Subcutaneous abdominal adipose tissue (tissue), 5 donors: ENCODE results near the gene SPAG4.

Experiments
- H3K27ac ChIP-seq: one replicate; pipeline ENCODE4 v1.7.0; 2013; ENCODE audit warnings: low read depth, mild to moderate bottlenecking, inconsistent platforms, low read length, moderate library complexity
- H3K27me3 ChIP-seq, 5 donors: one replicate each; pipeline ENCODE4 v1.7.0; 2013; ENCODE audit warnings: low read length in 5 of 5, inconsistent platforms in 1 of 5; ENCODE audit not compliant: control insufficient read depth in 5 of 5, insufficient read depth in 4 of 5
- H3K36me3 ChIP-seq, 5 donors: one replicate each; pipeline ENCODE4 v1.7.0; 2013; ENCODE audit warnings: low read length in 5 of 5; ENCODE audit not compliant: control insufficient read depth in 5 of 5, insufficient read depth in 5 of 5
- H3K4me1 ChIP-seq, 5 donors: one replicate each; pipeline ENCODE4 v1.7.0; 2013; ENCODE audit warnings: low read length in 5 of 5, mild to moderate bottlenecking in 3 of 5, moderate library complexity in 1 of 5; ENCODE audit not compliant: control insufficient read depth in 5 of 5, insufficient read depth in 5 of 5
- H3K4me3 ChIP-seq, 5 donors: one replicate each; pipeline ENCODE4 v1.7.0; 2013; ENCODE audit warnings: low read length in 5 of 5, low read depth in 1 of 5
- H3K9ac ChIP-seq, 5 donors: one replicate each; pipeline ENCODE4 v1.7.0; 2013; ENCODE audit warnings: low read length in 5 of 5, mild to moderate bottlenecking in 4 of 5, moderate library complexity in 3 of 5
- H3K9me3 ChIP-seq, 5 donors: one replicate each; pipeline ENCODE4 v1.7.0; 2013; ENCODE audit warnings: low read length in 5 of 5; ENCODE audit not compliant: control insufficient read depth in 5 of 5
- donor health status: healthy.
- donor health status: healthy.
- donor health status: healthy.
- donor health status: healthy.
- donor health status: healthy.

Gene SPAG4

GRCh38 chr20:35583636-35584560, 31.7 kb upstream of the SPAG4 start:
- no peaks in the 10 kb centered on the region for H3K36me3 ChIP-seq
- peaks cover 0 to 12% (median 9%) of the 10 kb centered on the region in 5 donors for H3K9me3 ChIP-seq
- no peak overlapping the region for H3K9ac ChIP-seq
- no peak overlapping the region for H3K4me3 ChIP-seq
- H3K4me1 ChIP-seq: no peaks in the 10 kb centered on the region
- H3K27ac ChIP-seq: no peak overlapping the region
- H3K27me3 ChIP-seq: peaks cover 0 to 2% (median 0%) of the 10 kb centered on the region in 5 donors

DNA sequence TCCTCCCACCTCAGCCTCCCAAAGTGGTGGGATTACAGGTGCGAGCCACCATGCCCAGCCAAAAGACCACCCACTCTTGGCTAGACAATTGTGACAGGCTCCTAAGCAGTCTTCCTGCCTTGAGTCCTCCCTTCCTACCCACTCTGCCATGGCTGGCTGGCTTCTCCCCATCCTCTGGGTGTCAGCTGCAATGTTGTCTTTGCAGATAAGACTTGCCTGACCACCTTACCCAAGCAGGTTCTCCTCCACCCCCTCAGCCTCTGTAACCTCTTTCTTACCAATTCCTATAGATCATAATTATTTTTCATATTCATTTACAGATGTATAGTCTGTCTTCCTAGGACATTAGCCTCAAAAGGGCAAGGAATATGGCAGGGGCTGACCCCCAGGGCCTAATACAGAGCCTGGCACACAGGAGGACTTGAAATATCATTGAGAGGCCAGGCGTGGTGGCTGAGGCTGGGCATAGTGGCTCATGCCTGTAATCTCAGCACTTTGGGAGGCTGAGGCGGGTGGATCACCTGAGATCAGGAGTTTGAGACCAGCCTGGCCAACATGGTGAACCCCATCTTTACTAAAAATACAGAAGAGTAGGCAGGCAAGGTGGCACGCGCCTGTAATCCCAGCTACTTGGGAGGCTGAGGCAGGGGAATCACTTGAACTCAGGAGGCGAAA, 28.7 kb upstream of the SPAG4 start:
- H3K4me1 ChIP-seq: no peaks in the 10 kb centered on the region
- no peak overlapping the region for H3K27ac ChIP-seq
- no peak overlapping the region for H3K4me3 ChIP-seq
- no peaks in the 10 kb centered on the region for H3K36me3 ChIP-seq
- no peak overlapping the region for H3K9ac ChIP-seq
- peaks cover 0 to 7% (median 5%) of the 10 kb centered on the region in 5 donors for H3K9me3 ChIP-seq
- no peaks in the 10 kb centered on the region for H3K27me3 ChIP-seq

GRCh38 chr20:35587436-35587835, 28.2 kb upstream of the SPAG4 start:
- Histone ChIP-seq H3K9ac (no peak overlapping the region), H3K4me3 (no peak overlapping the region), H3K4me1 (no peaks in the 10 kb centered on the region), H3K27ac (no peak overlapping the region), H3K27me3 (no peaks in the 10 kb centered on the region), H3K36me3 (no peaks in the 10 kb centered on the region), H3K9me3 (peaks cover 0 to 2% (median 0%) of the 10 kb centered on the region in 5 donors)

- H3K9me3 ChIP-seq: no peaks in the 10 kb centered on the region
- H3K4me3 ChIP-seq: no peak overlapping the region
- H3K9ac ChIP-seq: no peak overlapping the region
- H3K36me3 ChIP-seq: no peaks in the 10 kb centered on the region
- no peaks in the 10 kb centered on the region for H3K27me3 ChIP-seq
- H3K4me1 ChIP-seq: no peaks in the 10 kb centered on the region
- H3K27ac ChIP-seq: no peak overlapping the region
Measured at GRCh38 chr20:35588397-35588796, 27.2 kb upstream of the SPAG4 start.

DNA sequence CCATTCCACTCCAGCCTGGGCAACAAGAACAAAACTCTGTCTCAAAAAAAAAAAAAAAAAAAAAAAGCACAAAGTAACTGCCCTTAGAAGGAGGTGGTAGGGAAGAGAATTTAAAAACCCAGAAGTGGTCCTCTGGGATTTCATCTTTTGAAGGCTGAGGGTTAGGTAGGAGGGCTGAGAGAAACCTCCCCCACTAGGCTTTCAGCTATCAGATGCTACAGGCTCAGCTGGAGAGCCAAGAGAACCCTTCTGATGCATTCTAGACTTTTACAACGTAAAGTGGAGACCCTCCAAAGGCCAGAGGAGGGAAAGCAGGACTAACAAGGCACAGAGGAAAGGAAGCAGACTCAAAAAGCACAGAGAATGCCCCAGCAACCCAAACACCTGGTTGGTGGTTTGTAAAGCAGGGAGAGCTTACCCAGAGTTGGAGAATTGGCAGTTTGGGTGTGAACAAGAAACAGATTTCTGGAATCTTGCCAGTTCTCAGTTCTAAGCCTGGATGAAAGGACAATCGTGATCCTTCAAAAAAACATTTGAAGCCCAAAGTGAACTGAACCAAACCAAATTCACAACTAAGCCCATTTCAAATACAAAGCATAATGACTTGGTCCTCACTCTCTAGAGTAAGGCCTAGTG, 23.2 kb upstream of the SPAG4 start:
- Histone ChIP-seq H3K27me3 (peaks cover 0 to 1% (median 0%) of the 10 kb centered on the region in 5 donors), H3K4me1 (no peaks in the 10 kb centered on the region), H3K27ac (no peak overlapping the region), H3K9ac (no peak overlapping the region), H3K4me3 (no peak overlapping the region), H3K9me3 (no peaks in the 10 kb centered on the region), H3K36me3 (no peaks in the 10 kb centered on the region)

DNA sequence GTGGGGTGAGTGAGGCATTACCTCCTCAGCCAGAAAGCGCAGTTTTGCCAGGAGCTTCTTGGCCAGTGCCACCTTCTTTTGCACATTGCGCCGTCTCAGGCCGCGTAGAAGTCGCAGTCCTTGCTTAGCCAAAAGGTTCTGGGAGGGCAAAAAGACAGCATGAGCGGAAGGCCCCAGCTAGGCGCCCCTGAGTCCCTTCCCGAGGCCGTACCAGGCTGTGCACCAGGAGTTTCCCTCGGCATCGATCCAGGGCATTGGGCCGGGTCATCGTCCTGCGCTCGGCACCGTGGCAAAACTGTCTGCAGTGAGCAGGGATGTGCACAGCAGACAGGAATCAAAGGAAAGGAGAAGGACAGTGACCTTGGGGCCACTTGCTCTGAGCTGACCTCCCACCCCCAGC, 20.2 kb upstream of the SPAG4 start:
- Histone ChIP-seq H3K4me1 (peaks cover 0 to under 1% (median 0%) of the 10 kb centered on the region in 5 donors), H3K9ac (no peak overlapping the region), H3K4me3 (no peak overlapping the region), H3K36me3 (no peaks in the 10 kb centered on the region), H3K27me3 (peaks cover 3 to 24% (median 12%) of the 10 kb centered on the region in 5 donors), H3K27ac (no peak overlapping the region), H3K9me3 (no peaks in the 10 kb centered on the region)

DNA sequence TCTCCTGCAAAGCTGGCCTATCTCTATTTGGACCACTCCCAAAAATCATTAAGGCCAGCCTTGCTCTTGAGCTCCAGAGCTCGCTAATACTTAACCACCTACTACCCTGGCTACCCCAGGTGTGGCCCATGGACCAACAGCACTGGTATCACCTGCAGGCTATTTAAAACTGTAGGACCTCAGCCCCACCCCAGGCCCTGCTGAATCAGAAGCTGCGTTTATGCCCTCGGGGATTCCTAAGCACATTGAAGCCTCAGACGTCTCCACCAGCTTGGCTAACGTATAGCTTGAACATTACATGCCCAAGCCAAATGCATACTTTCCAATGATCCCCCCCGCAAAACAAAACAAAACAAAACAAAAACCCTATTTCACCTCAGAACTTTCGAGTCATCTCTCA, 19.7 kb upstream of the SPAG4 start:
- peaks cover 3 to 29% (median 14%) of the 10 kb centered on the region in 5 donors for H3K27me3 ChIP-seq
- H3K9ac ChIP-seq: no peak overlapping the region
- H3K27ac ChIP-seq: no peak overlapping the region
- H3K9me3 ChIP-seq: no peaks in the 10 kb centered on the region
- peaks cover 0 to 5% (median 4%) of the 10 kb centered on the region in 5 donors for H3K4me1 ChIP-seq
- no peak overlapping the region for H3K4me3 ChIP-seq
- H3K36me3 ChIP-seq: no peaks in the 10 kb centered on the region

DNA sequence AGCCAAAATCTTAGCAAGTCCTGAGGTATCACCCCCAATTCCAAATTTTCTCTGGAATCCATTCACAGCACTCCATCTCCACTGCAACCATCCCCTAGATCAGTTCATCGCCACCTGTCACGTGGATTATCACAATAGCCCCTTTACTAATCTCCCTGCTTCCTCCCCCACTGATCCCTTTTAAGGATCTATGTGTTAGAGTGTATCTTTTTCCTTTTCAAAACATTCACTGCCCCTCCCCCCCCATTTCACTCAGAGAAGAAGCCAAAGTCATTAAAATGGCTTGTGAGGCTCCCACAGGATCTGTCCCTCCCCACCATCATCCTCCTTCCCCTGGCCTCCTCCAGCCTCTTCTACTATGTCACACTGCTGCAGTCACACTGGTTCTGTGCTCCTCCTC, 18.4 kb upstream of the SPAG4 start:
- Histone ChIP-seq H3K9me3 (no peaks in the 10 kb centered on the region), H3K4me3 (no peak overlapping the region), H3K27ac (no peak overlapping the region), H3K27me3 (peaks cover 3 to 31% (median 14%) of the 10 kb centered on the region in 5 donors), H3K36me3 (no peaks in the 10 kb centered on the region), H3K9ac (no peak overlapping the region), H3K4me1 (peaks cover 0 to 18% (median 17%) of the 10 kb centered on the region in 5 donors)

DNA sequence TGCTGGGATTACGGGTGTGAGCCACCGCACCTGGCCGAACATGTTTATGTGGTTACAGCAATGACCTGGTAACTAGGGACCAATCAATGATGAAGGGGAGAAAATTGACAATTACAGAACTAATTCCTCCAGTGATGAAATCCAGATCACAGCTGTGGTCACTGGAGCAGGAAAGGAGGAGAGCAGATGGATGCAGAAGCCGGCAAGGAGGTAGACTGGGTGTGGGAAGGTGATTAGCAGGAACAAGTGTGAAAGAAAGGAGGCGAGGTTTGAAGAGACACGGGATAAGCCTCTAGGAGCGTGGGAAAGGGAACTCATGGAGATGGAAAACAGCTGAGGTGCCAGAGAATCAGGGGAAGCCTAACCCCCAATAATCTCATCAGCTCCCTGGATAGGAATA, 17.2 kb upstream of the SPAG4 start:
- Histone ChIP-seq H3K27me3 (peaks cover 3 to 31% (median 14%) of the 10 kb centered on the region in 5 donors), H3K9ac (no peak overlapping the region), H3K9me3 (no peaks in the 10 kb centered on the region), H3K36me3 (no peaks in the 10 kb centered on the region), H3K4me3 (no peak overlapping the region), H3K4me1 (peaks cover 0 to 18% (median 18%) of the 10 kb centered on the region in 5 donors), H3K27ac (no peak overlapping the region)
